Measurements from ENCODE around the gene OR8G5. TPM values are rescaled to one million over a fixed set of nuclear protein-coding genes. Genes with fewer than 3 reads are reported as not detected.

Gene OR8G5
- total RNA-seq, 1 donor from 2014 or later, result not detected

- H3K36me3 Mint-ChIP-seq (ENCODE audit: low read depth), result no peaks in the 10 kb centered on the region
- POLR2A ChIA-PET, result no interaction called here
- DNase-seq, result no peak
- CTCF ChIA-PET, result no interaction called here
- H3K27me3 Mint-ChIP-seq, result peaks cover 3% of the 10 kb centered on the region
- H3K9me3 Mint-ChIP-seq, result no peaks in the 10 kb centered on the region
- no peak within 1 kb of the TSS for H3K4me3 Mint-ChIP-seq
- no peaks in the 10 kb centered on the region for H3K4me1 Mint-ChIP-seq
- ATAC-seq (ENCODE audit: low read depth), result no peak
- intact Hi-C loops (cut with micrococcal nuclease), result no loop called here
- no peak within 1 kb of the TSS for H3K27ac Mint-ChIP-seq
- TF ChIP-seq, protein P1, sequence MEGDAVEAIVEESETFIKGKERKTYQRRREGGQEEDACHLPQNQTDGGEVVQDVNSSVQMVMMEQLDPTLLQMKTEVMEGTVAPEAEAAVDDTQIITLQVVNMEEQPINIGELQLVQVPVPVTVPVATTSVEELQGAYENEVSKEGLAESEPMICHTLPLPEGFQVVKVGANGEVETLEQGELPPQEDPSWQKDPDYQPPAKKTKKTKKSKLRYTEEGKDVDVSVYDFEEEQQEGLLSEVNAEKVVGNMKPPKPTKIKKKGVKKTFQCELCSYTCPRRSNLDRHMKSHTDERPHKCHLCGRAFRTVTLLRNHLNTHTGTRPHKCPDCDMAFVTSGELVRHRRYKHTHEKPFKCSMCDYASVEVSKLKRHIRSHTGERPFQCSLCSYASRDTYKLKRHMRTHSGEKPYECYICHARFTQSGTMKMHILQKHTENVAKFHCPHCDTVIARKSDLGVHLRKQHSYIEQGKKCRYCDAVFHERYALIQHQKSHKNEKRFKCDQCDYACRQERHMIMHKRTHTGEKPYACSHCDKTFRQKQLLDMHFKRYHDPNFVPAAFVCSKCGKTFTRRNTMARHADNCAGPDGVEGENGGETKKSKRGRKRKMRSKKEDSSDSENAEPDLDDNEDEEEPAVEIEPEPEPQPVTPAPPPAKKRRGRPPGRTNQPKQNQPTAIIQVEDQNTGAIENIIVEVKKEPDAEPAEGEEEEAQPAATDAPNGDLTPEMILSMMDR (IDR thresholded peaks at IDR 0.05), result no peak
Measured at GRCh38 chr11:124313849-124314248, 57.7 kb downstream of the OR8G5 start, which contains the start of gene OR8D1. OR8D1 (minus strand) TSS chr11:124313949; CDS start chr11:124310766, 3,183 bp downstream.

GRCh38 chr11:124315052-124315451 lies 58.9 kb downstream of the OR8G5 start:
- no peak for DNase-seq
- TF ChIP-seq, protein P1 (IDR thresholded peaks at IDR 0.05), result no peak
- POLR2A ChIA-PET, result no interaction called here
- CTCF ChIA-PET, result no interaction called here
- H3K4me3 Mint-ChIP-seq, result no peak overlapping the region
- intact Hi-C loops (cut with micrococcal nuclease), result no loop called here
- H3K4me1 Mint-ChIP-seq, result no peaks in the 10 kb centered on the region
- no peaks in the 10 kb centered on the region for H3K9me3 Mint-ChIP-seq
- peaks cover 7% of the 10 kb centered on the region for H3K27me3 Mint-ChIP-seq
- no peaks in the 10 kb centered on the region for H3K36me3 Mint-ChIP-seq (ENCODE audit: low read depth)
- no peak for ATAC-seq (ENCODE audit: low read depth)
- no peak overlapping the region for H3K27ac Mint-ChIP-seq

Other genes starting within 250 kb of the OR8G5 start
- not detected in 2 replicates for gene OR10G4, start 243.4 kb upstream of the OR8G5 start, total RNA-seq
- not detected in 2 replicates for gene OR10G9, start 233.4 kb upstream of the OR8G5 start, total RNA-seq
- gene OR10G8, start 229.6 kb upstream of the OR8G5 start, total RNA-seq, result not detected in 2 replicates
- gene OR10G7, start 215.1 kb upstream of the OR8G5 start, total RNA-seq, result not detected in 2 replicates
- gene VWA5A, start 140.9 kb upstream of the OR8G5 start, total RNA-seq, result 1.5 and 2.1 TPM in 2 replicates
- gene OR10D3, start 73.0 kb upstream of the OR8G5 start, total RNA-seq, result not detected in 2 replicates
- gene OR8G1, start 15.3 kb upstream of the OR8G5 start, total RNA-seq, result not detected in 2 replicates
- not detected in 2 replicates for gene OR8D1, start 57.6 kb downstream of the OR8G5 start, total RNA-seq
- not detected in 2 replicates for gene OR8D2, start 63.8 kb downstream of the OR8G5 start, total RNA-seq
- gene OR8B2, start 128.1 kb downstream of the OR8G5 start, total RNA-seq, result not detected in 2 replicates
- gene OR8B3, start 142.6 kb downstream of the OR8G5 start, total RNA-seq, result not detected in 2 replicates
- not detected in 2 replicates for gene OR8B4, start 168.5 kb downstream of the OR8G5 start, total RNA-seq
- not detected in 2 replicates for gene OR8B8, start 189.3 kb downstream of the OR8G5 start, total RNA-seq

Data from activated B cell treated with CpG ODN at 0.5 μM for 24 hours (primary cell).